ENCODE results near the gene ARFRP1. TPM values are rescaled to one million over a fixed set of nuclear protein-coding genes. Genes with fewer than 3 reads are reported as not detected.

The ARFRP1 gene
- total RNA-seq = 41.8 and 55.7 TPM in 2 replicates

- no peak for DNase-seq (ENCODE audit: extremely low read depth, low read depth, low spot score)
Measured at GRCh38 chr20:63707558-63708300, at the start of gene ARFRP1, which contains the start of gene ZGPAT. Gene ARFRP1 (minus strand): TSS chr20:63707976. CDS start chr20:63707091, 885 bp downstream. Gene ZGPAT (plus strand): TSS chr20:63708039. CDS start chr20:63708581, 542 bp downstream.

GRCh38 chr20:63756648-63756991 lies 48.8 kb upstream of the ARFRP1 start:
- DNase-seq (ENCODE audit: extremely low read depth, low read depth, low spot score) = no peak

- DNase-seq (ENCODE audit: extremely low read depth, low read depth, low spot score) = no peak
Measured at GRCh38 chr20:63755933-63756647, 48.3 kb upstream of the ARFRP1 start.

GRCh38 chr20:63754008-63754407 lies 46.2 kb upstream of the ARFRP1 start:
- DNase-seq (ENCODE audit: extremely low read depth, low read depth, low spot score) = no peak

- DNase-seq (ENCODE audit: extremely low read depth, low read depth, low spot score) = no peak
Measured at GRCh38 chr20:63753381-63753780, 45.6 kb upstream of the ARFRP1 start.

DNA sequence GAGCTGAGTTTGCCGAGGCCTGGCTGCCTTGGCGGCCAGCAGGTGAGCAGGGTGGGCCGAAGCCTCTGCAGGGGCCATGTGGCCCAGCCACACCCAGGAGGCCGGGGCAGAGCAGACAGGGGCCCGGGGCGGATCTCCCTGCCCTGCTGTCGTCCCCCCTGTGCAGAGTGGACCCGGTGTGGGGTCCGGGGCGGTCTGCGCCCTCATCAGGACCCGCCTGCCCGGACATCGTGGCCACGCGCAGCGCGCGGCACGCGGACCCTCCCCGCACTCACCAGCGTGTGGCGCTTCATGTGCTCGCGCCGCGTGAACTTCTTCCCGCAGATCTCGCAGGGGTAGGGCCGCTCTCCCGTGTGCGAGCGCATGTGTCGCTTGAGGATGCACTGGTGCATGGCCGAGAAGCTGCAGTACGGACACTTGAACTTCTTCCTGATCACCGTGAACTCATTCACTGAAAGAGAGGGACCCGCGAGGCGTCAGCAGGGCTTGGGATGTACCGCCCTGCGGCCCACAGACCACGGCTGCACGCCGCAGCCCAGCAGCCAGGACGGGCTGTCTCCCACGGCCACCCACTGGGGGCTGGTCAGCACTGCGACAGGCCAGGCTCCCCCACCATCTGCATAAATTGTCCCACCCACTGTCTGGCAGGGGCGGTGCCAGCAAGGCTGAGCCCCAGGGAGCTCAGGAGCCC lies 44.8 kb upstream of the ARFRP1 start:
- no peak for DNase-seq (ENCODE audit: extremely low read depth, low read depth, low spot score)

DNA sequence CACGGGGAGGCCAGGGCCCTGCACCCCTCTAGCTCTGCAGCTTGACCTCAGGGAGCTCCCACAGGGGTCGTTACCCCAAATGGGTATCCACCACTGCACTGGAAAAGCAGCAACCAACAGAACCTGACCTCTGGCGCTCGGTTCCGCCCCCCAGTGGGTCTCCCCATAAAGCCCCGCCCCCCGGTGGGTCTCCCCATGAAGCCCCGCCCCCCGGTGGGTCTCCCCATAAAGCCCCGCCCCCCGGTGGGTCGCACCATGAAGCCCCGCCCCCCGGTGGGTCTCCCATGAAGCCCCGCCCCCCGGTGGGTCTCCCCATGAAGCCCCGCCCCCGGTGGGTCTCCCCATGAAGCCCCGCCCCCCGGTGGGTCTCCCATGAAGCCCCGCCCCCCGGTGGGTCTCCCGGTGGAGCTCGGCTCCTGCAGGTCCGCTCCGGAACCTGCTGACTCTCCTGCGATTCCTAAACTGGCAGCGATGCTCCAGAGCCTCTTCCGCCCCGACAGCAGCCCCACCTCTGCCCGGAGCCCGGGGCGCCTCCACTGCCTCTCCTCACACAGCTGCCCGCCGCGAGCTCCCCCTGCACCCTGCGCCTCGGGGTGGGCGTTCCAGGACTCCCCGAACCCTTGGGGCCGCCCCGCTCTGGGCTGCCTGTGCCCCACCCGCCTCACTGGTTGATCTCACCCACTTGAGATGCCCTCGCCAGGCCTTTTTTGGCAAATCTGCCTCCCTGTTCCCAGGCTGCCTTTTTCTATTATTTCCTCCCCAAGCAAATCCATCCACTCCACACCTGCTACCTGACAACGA lies 43.9 kb upstream of the ARFRP1 start:
- DNase-seq (ENCODE audit: extremely low read depth, low read depth, low spot score) = no peak

- DNase-seq (ENCODE audit: extremely low read depth, low read depth, low spot score) = no peak
Measured at GRCh38 chr20:63750807-63751470, 43.2 kb upstream of the ARFRP1 start.

DNA sequence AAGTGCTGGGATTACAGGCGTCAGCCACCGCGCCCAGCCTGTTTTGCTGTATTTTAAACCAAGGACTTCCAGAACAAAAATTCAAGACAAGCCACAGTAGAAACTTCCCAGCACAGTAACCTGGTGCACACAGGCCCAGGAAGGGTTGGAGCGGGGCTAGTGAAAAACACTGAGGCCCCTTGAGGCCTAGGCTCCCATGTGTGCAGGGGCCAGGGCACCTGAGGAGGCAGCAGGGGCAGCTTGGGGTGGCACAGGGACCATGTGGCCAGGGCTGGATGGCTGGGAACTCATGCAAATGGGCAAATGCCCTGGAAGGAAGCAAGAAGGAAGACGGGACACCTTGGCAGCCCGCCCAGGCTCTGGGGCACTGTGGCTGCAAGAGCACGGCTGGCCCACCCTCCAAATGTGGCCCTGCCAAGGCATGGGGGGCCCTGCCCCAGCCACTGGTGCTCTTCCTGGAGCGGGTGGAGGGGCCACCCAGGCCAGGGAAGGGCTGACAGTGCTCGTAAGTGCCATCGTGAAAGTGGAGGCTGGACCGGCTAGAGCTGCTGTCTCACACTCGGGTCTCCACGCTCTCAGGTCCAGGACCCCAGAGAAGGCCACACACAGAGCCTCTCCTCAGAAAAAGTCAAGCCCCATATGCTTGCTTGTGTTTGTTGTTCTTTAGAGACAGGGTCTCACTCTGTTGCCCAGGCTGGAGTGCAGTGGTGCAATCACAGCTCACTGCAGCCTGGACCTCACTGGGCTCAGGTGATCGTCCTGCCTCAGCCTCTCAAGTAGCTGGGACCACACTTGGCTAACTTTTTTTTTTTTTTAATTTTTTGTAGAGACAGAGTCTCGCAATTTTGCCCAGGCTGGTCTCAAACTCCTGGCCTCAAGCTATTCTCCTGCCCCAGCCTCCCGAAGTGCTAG lies 42.1 kb upstream of the ARFRP1 start:
- no peak for DNase-seq (ENCODE audit: extremely low read depth, low read depth, low spot score)

DNA sequence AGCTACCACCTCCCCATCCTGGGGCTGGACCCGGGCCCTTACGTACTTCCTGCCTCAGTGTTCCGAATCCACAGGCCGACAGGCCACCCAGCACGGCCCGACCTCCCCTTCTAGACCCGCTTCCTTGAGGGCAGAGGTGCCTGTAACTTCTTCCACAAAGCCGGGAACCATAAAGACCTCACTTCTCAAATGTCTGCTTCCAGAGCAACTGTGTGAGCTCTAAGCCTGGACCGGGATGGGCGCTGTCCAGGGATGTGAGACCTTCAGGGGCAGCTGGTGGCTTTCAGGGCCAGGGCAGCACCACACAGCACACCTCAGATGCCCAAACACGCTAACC lies 41.1 kb upstream of the ARFRP1 start:
- no peak for DNase-seq (ENCODE audit: extremely low read depth, low read depth, low spot score)

- no peak for DNase-seq (ENCODE audit: extremely low read depth, low read depth, low spot score)
Measured at GRCh38 chr20:63748070-63748933, 40.5 kb upstream of the ARFRP1 start.

GRCh38 chr20:63747622-63748069 lies 39.9 kb upstream of the ARFRP1 start:
- DNase-seq (ENCODE audit: extremely low read depth, low read depth, low spot score) = no peak

- no peak for DNase-seq (ENCODE audit: extremely low read depth, low read depth, low spot score)
Measured at GRCh38 chr20:63746751-63747315, 39.1 kb upstream of the ARFRP1 start.

DNA sequence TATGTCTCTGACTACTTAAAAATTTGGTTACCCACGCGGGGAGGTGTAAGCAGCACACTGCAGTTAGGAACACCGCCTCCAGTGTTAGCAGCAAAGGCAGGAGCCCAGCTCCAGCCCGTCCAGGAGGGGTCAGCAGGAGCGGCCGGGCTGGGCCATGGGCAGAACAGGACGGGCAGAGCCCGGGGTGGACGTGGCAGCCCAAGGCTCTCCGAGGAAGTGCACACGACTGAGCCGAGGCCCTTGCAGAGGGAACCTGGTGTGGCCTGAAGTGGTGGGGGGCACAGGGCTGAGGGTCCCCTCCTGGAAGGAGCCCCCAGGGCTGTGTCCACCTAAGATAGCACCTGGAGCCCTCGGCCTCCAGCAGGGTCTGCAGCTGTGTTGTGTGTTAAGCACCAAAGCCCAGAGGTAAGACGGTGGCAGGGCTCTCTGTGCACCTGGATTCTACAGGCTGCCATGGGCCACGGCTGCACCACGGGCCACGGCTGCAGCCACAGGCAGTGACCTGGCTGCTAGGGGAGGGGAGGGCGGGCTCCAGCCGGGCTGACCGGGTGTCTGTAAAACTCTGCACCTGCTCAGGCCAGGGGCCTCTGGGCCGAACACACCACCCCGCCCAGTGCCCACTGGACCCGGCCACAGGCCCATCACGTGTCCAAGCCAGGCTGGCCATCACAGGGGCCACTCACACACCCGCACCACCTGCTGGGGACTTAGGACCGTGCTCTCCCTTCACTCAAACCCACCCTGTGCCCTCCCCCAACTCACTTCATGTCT lies 38.4 kb upstream of the ARFRP1 start:
- no peak for DNase-seq (ENCODE audit: extremely low read depth, low read depth, low spot score)

- DNase-seq (ENCODE audit: extremely low read depth, low read depth, low spot score) = no peak
Measured at GRCh38 chr20:63745424-63745805, 37.6 kb upstream of the ARFRP1 start.

DNA sequence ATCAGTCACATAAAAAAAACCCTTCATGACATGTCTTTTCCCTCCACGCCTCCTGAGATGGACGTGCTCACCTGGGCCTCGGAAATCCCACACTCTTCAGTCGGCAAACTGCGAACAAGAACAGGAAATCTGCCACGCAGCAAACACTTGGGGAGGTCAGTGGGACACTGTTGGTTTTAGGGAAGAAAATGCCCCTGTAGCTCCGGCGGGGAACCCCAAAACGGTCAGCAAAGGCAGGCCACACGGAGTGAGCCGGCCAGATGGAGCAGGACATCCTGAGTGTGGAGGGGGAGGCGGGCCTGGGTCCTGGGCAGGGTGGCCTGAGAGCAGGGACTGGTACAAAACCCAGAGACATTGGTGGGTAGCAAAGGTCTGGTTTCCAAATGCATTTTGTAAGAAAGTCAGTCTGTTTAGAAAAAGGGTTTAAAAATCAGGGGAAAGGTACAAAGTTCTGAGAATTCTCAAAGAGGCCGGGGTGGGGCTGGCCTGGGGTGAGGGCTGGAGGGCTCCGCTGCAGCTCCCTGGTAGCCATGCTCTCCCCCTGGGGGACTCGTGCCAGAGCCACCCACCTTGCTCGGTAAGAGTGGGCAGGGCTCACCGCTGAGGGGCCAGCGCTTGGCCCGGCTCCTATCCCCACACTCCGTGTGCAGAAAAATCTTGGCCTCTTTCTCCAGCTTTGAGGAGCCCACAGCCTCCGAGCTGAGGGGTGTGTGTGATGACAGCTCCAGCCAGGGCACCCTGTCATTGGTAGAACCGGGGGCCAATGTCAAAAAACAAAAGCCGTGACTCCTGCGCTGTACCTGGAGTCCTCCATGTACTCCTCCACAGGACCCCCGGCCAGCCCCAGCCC lies 37.0 kb upstream of the ARFRP1 start:
- no peak for DNase-seq (ENCODE audit: extremely low read depth, low read depth, low spot score)

All from glomerular endothelial cell (primary cell).